ENCODE measurements around the gene NAP1L1.

- no peak for TF ChIP-seq NR1H2 (CRISPR knock-in tag; IDR thresholded peaks at IDR 0.05)
- TF ChIP-seq CTCF (IDR thresholded peaks at IDR 0.05): no peak
- TF ChIP-seq GABPB1 (CRISPR knock-in tag; IDR thresholded peaks at IDR 0.05): no peak
- no peak for TF ChIP-seq ZNF121 (CRISPR knock-in tag; IDR thresholded peaks at IDR 0.05)
- no peak for TF ChIP-seq ATF2 (CRISPR knock-in tag; IDR thresholded peaks at IDR 0.05; ENCODE audit: borderline replicate concordance, low read depth)
- no peak for TF ChIP-seq NR2C2 (CRISPR knock-in tag; IDR thresholded peaks at IDR 0.05)
- no peak for TF ChIP-seq ATF1 (CRISPR knock-in tag; IDR thresholded peaks at IDR 0.05)
- no peak for TF ChIP-seq JUN (CRISPR knock-in tag; IDR thresholded peaks at IDR 0.05)
- TF ChIP-seq ARID4B (CRISPR knock-in tag; IDR thresholded peaks at IDR 0.05; ENCODE audit: borderline replicate concordance): no peak
Observed at GRCh38 chr12:76003355-76003638, 81.2 kb downstream of the NAP1L1 start.

Measured in WTC11 (cell line).